Ascending aorta (tissue), 2 donors: ENCODE results near the gene MIS18A. TPM values are rescaled to one million over a fixed set of nuclear protein-coding genes. Genes with fewer than 3 reads are reported as not detected.
A peak's percentile ranks its signal among the peaks of the same experiment; 100 is the strongest.
"Not testable (repeated sequence)": the region's sequence is repeated elsewhere in the genome, so short reads cannot be mapped to it uniquely, and the experiment has no call there.

ENCODE experiments used
- DNase-seq, 2 donors: peaks; one replicate each; pipeline ENCODE4 v3.0.0-alpha.2; 2019; ENCODE audit warnings: low spot score in 2 of 2
- H3K27ac ChIP-seq, 2 donors: fragments of 200-600 bp; sonication (generic); one replicate each; pipeline ENCODE4 v1.5.1; 2016 to 2017; ENCODE audit warnings: mild to moderate bottlenecking in 1 of 2
- H3K27me3 ChIP-seq: fragments of 200-600 bp; sonication (generic); one replicate; pipeline ENCODE4 v1.5.1; 2017
- H3K36me3 ChIP-seq, 2 donors: fragments of 200-600 bp; sonication (generic); one replicate each; pipeline ENCODE4 v1.5.1; 2016
- H3K4me1 ChIP-seq, 2 donors: fragments of 200-600 bp; sonication (generic); one replicate each; pipeline ENCODE4 v1.5.1; 2016 to 2017; ENCODE audit warnings: mild to moderate bottlenecking in 1 of 2
- H3K4me3 ChIP-seq, 2 donors: fragments of 200-600 bp; sonication (generic); one replicate each; pipeline ENCODE4 v1.5.1; 2016 to 2017; ENCODE audit warnings: mild to moderate bottlenecking in 1 of 2
- H3K9me3 ChIP-seq, 2 donors: fragments of 200-600 bp; sonication (generic); one replicate each; pipeline ENCODE4 v1.5.1; 2016
- intact Hi-C: fragments of 100-400 bp; cut with DNase I; formaldehyde crosslinking; loops from one replicate; pipeline ENCODE4 v1.15.1; 2023
- total RNA-seq: library from RNA; depleted of rRNA; stranded (reverse); fragments of >200 nt; gene quantifications from one replicate; pipeline ENCODE4 v1.1.0, GENCODE V29; 2016
- TF ChIP-seq, protein P1 (sequence below), 3 experiments: fragments of 200-600 bp in 2 of 3; fragments of 450-650 bp in 1 of 3; sonication (generic) in 2 of 3; IDR thresholded peaks; one replicate each; pipeline ENCODE4 v1.5.1; 2016 to 2019; ENCODE audit warnings: antibody characterized with exemption in 3 of 3, mild to moderate bottlenecking in 1 of 3, moderate library complexity in 1 of 3

The MIS18A gene
- total RNA-seq, 1 donor from 2014 or later: 0.64 TPM

DNA sequence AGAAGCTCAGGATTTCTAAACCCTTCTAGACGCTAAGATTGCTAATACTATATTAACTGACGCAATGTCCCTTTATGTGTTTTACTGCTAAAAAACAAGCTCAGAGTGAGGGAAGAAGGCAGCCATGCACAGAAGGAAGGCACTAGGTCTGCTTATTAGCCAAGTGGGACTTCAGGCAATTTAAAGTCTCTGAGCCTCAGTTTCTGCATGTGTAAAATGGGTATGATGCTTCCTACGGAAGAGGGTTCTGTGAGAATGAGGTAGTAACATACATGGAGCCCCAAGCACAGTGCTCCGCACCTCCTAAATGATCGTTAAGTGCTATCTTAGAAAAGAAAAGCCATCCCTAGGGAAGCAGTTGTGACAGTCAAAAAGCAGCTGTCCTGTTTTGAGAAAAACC, 16.9 kb downstream of the MIS18A start:
- no peak overlapping the region for H3K27ac ChIP-seq
- no peak for DNase-seq
- no peaks in the 10 kb centered on the region for H3K27me3 ChIP-seq
- H3K36me3 ChIP-seq: peaks cover under 1 to 1% of the 10 kb centered on the region in 2 donors
- intact Hi-C loops: no loop called here
- H3K4me1 ChIP-seq: peaks cover 0 to 11% of the 10 kb centered on the region in 2 donors
- H3K9me3 ChIP-seq: no peaks in the 10 kb centered on the region
- TF ChIP-seq, protein P1, sequence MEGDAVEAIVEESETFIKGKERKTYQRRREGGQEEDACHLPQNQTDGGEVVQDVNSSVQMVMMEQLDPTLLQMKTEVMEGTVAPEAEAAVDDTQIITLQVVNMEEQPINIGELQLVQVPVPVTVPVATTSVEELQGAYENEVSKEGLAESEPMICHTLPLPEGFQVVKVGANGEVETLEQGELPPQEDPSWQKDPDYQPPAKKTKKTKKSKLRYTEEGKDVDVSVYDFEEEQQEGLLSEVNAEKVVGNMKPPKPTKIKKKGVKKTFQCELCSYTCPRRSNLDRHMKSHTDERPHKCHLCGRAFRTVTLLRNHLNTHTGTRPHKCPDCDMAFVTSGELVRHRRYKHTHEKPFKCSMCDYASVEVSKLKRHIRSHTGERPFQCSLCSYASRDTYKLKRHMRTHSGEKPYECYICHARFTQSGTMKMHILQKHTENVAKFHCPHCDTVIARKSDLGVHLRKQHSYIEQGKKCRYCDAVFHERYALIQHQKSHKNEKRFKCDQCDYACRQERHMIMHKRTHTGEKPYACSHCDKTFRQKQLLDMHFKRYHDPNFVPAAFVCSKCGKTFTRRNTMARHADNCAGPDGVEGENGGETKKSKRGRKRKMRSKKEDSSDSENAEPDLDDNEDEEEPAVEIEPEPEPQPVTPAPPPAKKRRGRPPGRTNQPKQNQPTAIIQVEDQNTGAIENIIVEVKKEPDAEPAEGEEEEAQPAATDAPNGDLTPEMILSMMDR (IDR thresholded peaks at IDR 0.05): no peak
- H3K4me3 ChIP-seq: no peak overlapping the region

DNA sequence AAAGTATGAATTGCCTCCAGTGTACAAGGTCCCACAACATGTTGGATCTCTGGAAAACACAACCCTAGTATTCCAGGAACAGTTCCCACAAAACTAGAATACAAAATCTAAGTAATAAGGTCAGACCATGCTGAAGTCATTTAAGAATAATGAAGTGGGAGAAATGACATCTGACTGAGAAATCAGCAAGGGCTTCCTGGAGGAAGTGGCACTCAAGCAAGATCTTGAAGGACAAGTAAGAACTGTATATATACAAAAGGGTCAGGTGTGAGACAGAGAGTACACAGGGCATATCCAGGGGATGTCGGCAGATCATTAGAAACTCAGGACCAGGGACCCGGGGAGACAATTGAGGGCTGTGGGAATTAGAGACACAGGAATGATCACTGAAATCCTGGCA, 18.7 kb downstream of the MIS18A start:
- no peak for DNase-seq
- Histone ChIP-seq H3K36me3 (no peaks in the 10 kb centered on the region), H3K4me1 (peaks cover 5 to 22% of the 10 kb centered on the region in 2 donors), H3K27ac (no peak overlapping the region), H3K4me3 (no peak overlapping the region), H3K9me3 (no peaks in the 10 kb centered on the region), H3K27me3 (no peaks in the 10 kb centered on the region)
- TF ChIP-seq, protein P1 (IDR thresholded peaks at IDR 0.05): no peak
- intact Hi-C loops: no loop called here

DNA sequence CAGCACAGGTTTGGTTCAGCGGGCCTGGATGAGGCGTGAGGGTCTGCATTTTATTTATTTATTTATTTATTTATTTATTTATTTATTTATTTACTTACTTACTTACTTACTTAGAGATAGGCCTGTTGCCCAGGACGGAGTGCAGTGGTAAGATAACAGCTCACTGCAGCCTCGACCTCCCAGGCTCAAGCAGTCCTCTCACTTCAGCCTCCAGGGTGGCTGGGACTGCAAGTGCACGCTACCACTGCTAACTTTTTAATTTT, 20.1 kb downstream of the MIS18A start:
- DNase-seq, H3K9me3 ChIP-seq, H3K36me3 ChIP-seq, H3K27me3 ChIP-seq, H3K4me3 ChIP-seq, H3K27ac ChIP-seq: not testable (repeated sequence)
- peaks cover 5 to 26% of the 10 kb centered on the region in 2 donors for H3K4me1 ChIP-seq
- intact Hi-C loops: loop anchor here (1.0 to 5.0 kb wide), 5 partner anchors 121 to 601 kb away; partner anchors contain the start of genes SCAF4 and SOD1

DNA sequence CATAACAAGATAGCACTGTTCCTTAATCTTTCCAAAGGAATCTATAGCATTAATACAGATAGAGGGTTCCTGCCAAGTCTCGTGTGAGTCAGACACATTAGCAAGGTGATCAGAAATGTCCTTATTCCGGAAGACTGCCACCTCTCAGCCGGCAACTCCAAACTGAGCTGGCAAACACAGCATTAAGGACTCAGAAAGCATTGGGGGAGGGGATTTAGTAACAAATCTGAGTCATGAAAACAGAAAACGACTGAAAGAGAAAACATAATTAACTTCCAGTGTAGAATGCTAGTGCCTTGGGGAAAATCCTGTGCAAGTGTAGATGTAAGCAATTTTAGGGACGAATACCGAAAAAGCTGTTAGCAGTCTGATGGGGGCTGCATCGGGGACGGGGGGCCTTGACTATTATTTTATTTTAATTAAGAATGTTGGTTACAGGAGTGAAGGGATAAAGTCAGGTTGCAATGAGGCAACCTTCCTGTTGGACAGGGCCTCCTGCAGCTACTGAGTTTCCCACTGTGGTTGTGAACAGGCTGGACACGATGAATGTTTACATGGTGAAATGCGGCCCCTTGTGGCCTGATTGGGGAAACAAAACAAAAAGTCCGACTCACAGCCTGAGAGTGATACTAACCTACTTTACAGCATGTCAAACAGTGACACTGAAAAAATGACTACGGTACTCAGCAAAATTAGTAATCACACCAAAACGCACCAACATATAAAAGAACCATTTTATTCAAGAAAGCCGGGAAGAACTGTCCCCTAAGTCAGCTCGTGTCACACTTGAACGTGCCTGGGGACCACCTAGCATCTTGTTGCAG, 20.7 kb downstream of the MIS18A start:
- Histone ChIP-seq H3K27me3 (no peaks in the 10 kb centered on the region), H3K4me3 (no peak overlapping the region), H3K27ac (peak overlapping the region in 1 of 2 donors; percentile 57), H3K9me3 (no peaks in the 10 kb centered on the region), H3K36me3 (no peaks in the 10 kb centered on the region), H3K4me1 (peaks cover 5 to 29% of the 10 kb centered on the region in 2 donors)
- intact Hi-C loops: loop anchor here (1.0 to 5.0 kb wide), 5 partner anchors 121 to 601 kb away; partner anchors contain the start of genes SCAF4 and SOD1
- peak in 1 of 2 donors; percentile 85 for DNase-seq
- TF ChIP-seq, protein P1 (IDR thresholded peaks at IDR 0.05): peak; percentile 62 to 76 (median 71)

DNA sequence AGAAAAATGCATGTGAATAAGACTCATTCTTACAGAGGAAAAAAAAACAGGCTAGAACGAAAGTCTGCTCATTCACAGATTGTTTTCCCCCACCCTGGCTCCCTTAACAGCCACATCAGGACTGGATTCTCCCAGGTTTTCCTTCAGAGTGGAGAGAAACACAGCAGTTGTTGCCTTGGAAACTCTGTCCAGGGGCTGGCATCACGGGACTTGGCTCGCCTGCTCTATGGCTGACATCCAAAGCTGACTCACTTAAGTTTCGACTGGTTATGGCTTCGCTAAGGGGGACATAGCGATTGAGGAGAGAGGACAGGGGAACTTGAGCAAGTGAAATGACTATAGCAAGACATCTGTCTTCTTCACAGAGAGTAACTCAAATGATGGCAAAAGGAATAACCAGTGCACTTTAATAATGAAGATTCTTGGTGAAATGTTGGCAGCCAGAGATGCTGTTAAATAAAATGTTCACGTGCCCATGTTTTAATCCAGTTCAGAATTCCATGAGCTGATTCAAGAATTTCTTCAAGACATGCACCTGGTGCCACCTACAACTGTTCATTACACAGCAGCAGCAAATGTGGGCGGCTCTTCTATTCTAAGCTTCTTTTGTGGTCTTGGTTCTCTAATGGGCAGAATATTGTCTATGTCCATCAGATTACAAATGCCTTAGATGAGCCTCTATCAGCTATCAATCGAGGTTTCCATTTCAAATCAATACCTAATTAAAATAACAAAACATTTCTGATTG, 21.8 kb downstream of the MIS18A start:
- TF ChIP-seq, protein P1 (IDR thresholded peaks at IDR 0.05): no peak
- peak; percentile 61 to 95 for DNase-seq

DNA sequence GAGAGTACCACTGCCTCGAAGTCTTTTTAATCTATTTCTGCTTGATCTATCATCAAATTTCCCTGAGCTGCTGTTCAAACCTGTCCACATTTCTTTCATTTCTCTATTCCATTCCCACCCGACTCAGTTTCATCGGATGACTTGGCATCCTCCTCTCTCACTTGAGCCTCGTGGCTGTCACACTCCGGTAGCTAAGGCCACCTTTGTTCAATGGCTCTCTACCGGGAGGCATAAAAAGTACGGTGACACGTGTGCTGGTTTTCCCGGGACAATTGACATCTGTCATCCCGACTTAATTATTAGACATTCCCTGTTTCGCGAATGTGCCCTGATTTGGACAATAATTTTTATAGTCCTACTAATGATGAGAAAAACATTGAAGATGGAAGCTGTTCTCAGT, 22.6 kb downstream of the MIS18A start:
- Histone ChIP-seq H3K27ac (peak overlapping the region; percentile 54 to 57), H3K4me1 (peaks cover 8 to 32% of the 10 kb centered on the region in 2 donors), H3K4me3 (no peak overlapping the region), H3K9me3 (no peaks in the 10 kb centered on the region), H3K27me3 (no peaks in the 10 kb centered on the region), H3K36me3 (no peaks in the 10 kb centered on the region)
- intact Hi-C loops: loop anchor here (5.0 kb wide), 4 partner anchors 119 to 599 kb away; partner anchors contain the start of genes SCAF4 and SOD1
- no peak for DNase-seq
- TF ChIP-seq, protein P1 (IDR thresholded peaks at IDR 0.05): no peak

More for the DNA sequence above, 21.8 kb downstream of the MIS18A start:
- H3K9me3 ChIP-seq: no peaks in the 10 kb centered on the region
- peaks cover 8 to 32% of the 10 kb centered on the region in 2 donors for H3K4me1 ChIP-seq
- H3K36me3 ChIP-seq: no peaks in the 10 kb centered on the region
- H3K27ac ChIP-seq: peak overlapping the region; percentile 54 to 57
- peak overlapping the region in 1 of 2 donors; percentile 26 for H3K4me3 ChIP-seq
- intact Hi-C loops: loop anchor here (5.0 kb wide), 4 partner anchors 120 to 600 kb away; partner anchors contain the start of genes SCAF4 and SOD1
- H3K27me3 ChIP-seq: no peaks in the 10 kb centered on the region
